ENCODE measurements around the gene SGCD. TPM values are rescaled to one million over a fixed set of nuclear protein-coding genes. Genes with fewer than 3 reads are reported as not detected.

The SGCD gene
- total and polyA plus RNA-seq, 9 of the 15 experiments (the other 6 are each of a cell fraction or from before 2014, with no cell fraction given) = not detected

GRCh38 chr5:156628421-156628820, 301.5 kb downstream of the SGCD start:
- no peak for FAIRE-seq
- in situ Hi-C loops (cut with MboI) (no loop called here), intact Hi-C loops (cut with micrococcal nuclease) (no loop called here)

GRCh38 chr5:156631005-156631404, 304.0 kb downstream of the SGCD start:
- no peak for ATAC-seq
- H3K79me2 ChIP-seq (ENCODE audit: control insufficient read depth, insufficient read depth, low read length) = no peaks in the 10 kb centered on the region
- H2AFZ ChIP-seq (ENCODE audit: low read depth, low read length) = no peak overlapping the region
- H3K4me1 ChIP-seq (replicated peaks in 1 of 2; ENCODE audit: control insufficient read depth in 2 of 2, insufficient read depth in 2 of 2, low read length in 2 of 2) = no peaks in the 10 kb centered on the region
- H3K36me3 ChIP-seq (ENCODE audit: control insufficient read depth, insufficient read depth, low read length) = no peaks in the 10 kb centered on the region
- WGBS (ENCODE audit: insufficient coverage, low coverage, missing lambda C conversion rate) = 5% methylated on average over 1 of the region's 1 CpG
- H3K27ac ChIP-seq (ENCODE audit: extremely low read depth, low read depth, low read length) = no peak overlapping the region
- no peak overlapping the region for H3K4me2 ChIP-seq (ENCODE audit: insufficient read depth, low read length)
- H3K9me1 ChIP-seq (ENCODE audit: control insufficient read depth, insufficient read depth, low read length) = no peaks in the 10 kb centered on the region
- H3K9me3 ChIP-seq (replicated peaks; ENCODE audit: control insufficient read depth, insufficient read depth, low read depth, low read length) = no peaks in the 10 kb centered on the region
- ChIA-PET CTCF (ENCODE audit: low intra/inter-chr PET ratio) (no interaction called here), POLR2A (no interaction called here)
- H3K4me3 ChIP-seq = no peak overlapping the region
- H3K27me3 ChIP-seq (ENCODE audit: control insufficient read depth in 2 of 2, insufficient read depth in 2 of 2, low read length in 2 of 2) = no peaks in the 10 kb centered on the region
- no peak for FAIRE-seq
- no peak for DNase-seq (ENCODE audit: extremely low read depth in 1 of 4, low spot score in 3 of 4)
- in situ Hi-C loops (cut with MboI) = no loop called here
- H3K9ac ChIP-seq (ENCODE audit: insufficient read depth in 1 of 2, low read depth in 2 of 2, low read length in 2 of 2) = no peak overlapping the region
- intact Hi-C loops (cut with micrococcal nuclease) = no loop called here
- BruUV-seq (replicated peaks) = no TSS peak
- TF ChIP-seq ZNF780A (CRISPR knock-in tag; IDR thresholded peaks at IDR 0.05) (no peak), MYNN (IDR thresholded peaks at IDR 0.05) (no peak), MYNN (CRISPR knock-in tag; IDR thresholded peaks at IDR 0.05) (no peak), PRPF4 (IDR thresholded peaks at IDR 0.05; ENCODE audit: insufficient read depth, low read depth, low read length, poor library complexity, severe bottlenecking) (no peak), GMEB1 (CRISPR knock-in tag; IDR thresholded peaks at IDR 0.05) (no peak), DNMT1 (IDR thresholded peaks at IDR 0.05) (no peak), BDP1 (IDR thresholded peaks at IDR 0.05; ENCODE audit: insufficient read depth, insufficient read length) (no peak), ZNF232 (CRISPR knock-in tag; IDR thresholded peaks at IDR 0.05) (no peak), PHTF2 (CRISPR knock-in tag; IDR thresholded peaks at IDR 0.05) (no peak)
- H4K20me1 ChIP-seq (replicated peaks; ENCODE audit: control insufficient read depth, insufficient read depth, low read length) = no peaks in the 10 kb centered on the region

More at GRCh38 chr5:156628421-156628820, 301.5 kb downstream of the SGCD start:
- H3K9me1 ChIP-seq (ENCODE audit: control insufficient read depth, insufficient read depth, low read length) = no peaks in the 10 kb centered on the region
- TF ChIP-seq FOXA3 (CRISPR knock-in tag; conservative IDR thresholded peaks at IDR 0.05 in 1 of 2, IDR thresholded peaks at IDR 0.05 in 1 of 2) = no peak
- TF ChIP-seq USF2 (CRISPR knock-in tag; IDR thresholded peaks at IDR 0.05) = no peak
- TF ChIP-seq TBL1XR1 (IDR thresholded peaks at IDR 0.05; ENCODE audit: low read length in 2 of 2) = no peak
- TF ChIP-seq RBM14 (IDR thresholded peaks at IDR 0.05; ENCODE audit: borderline replicate concordance, insufficient read depth, low read depth, low read length) = no peak
- TF ChIP-seq SNIP1 (IDR thresholded peaks at IDR 0.05; ENCODE audit: low read depth) = no peak
- TF ChIP-seq SPI1 (IDR thresholded peaks at IDR 0.05; ENCODE audit: borderline replicate concordance, low read depth, low read length) = no peak
- no peak for TF ChIP-seq GTF2E2 (tag; IDR thresholded peaks at IDR 0.05)
- no peak for TF ChIP-seq PHB2 (IDR thresholded peaks at IDR 0.05; ENCODE audit: low read depth)
- no peaks in the 10 kb centered on the region for H3K79me2 ChIP-seq (ENCODE audit: control insufficient read depth, insufficient read depth, low read length)
- no peak overlapping the region for H3K27ac ChIP-seq (ENCODE audit: extremely low read depth, low read depth, low read length)
- H3K36me3 ChIP-seq (ENCODE audit: control insufficient read depth, insufficient read depth, low read length) = no peaks in the 10 kb centered on the region
- ChIA-PET POLR2A (no interaction called here), CTCF (ENCODE audit: low intra/inter-chr PET ratio) (no interaction called here)
- H3K9ac ChIP-seq (ENCODE audit: insufficient read depth in 1 of 2, low read depth in 2 of 2, low read length in 2 of 2) = no peak overlapping the region
- no peaks in the 10 kb centered on the region for H3K9me3 ChIP-seq (replicated peaks; ENCODE audit: control insufficient read depth, insufficient read depth, low read depth, low read length)
- BruUV-seq (replicated peaks) = no TSS peak
- no peaks in the 10 kb centered on the region for H4K20me1 ChIP-seq (replicated peaks; ENCODE audit: control insufficient read depth, insufficient read depth, low read length)
- no peak for ATAC-seq
- no peak for DNase-seq (ENCODE audit: extremely low read depth in 1 of 4, low spot score in 3 of 4)
- no peak overlapping the region for H3K4me2 ChIP-seq (ENCODE audit: insufficient read depth, low read length)
- no peaks in the 10 kb centered on the region for H3K27me3 ChIP-seq (ENCODE audit: control insufficient read depth in 2 of 2, insufficient read depth in 2 of 2, low read length in 2 of 2)
- no peak overlapping the region for H2AFZ ChIP-seq (ENCODE audit: low read depth, low read length)
- no peak overlapping the region for H3K4me3 ChIP-seq
- no peaks in the 10 kb centered on the region for H3K4me1 ChIP-seq (replicated peaks in 1 of 2; ENCODE audit: control insufficient read depth in 2 of 2, insufficient read depth in 2 of 2, low read length in 2 of 2)
